T-helper 1 cell treated with Interleukin-12 subunit alpha and Interleukin-12 subunit beta and Interleukin-4 antibody, amounts not matched to agents 30 ng/mL and 1 ng/mL, for 36 hours (primary cell): Measurements from ENCODE around the gene KIF3A. TPM values are rescaled to one million over a fixed set of nuclear protein-coding genes. Genes with fewer than 3 reads are reported as not detected.

Source experiments
- intact Hi-C: fragments of 100-400 bp; cut with micrococcal nuclease; formaldehyde crosslinking; loops from one replicate; pipeline ENCODE4 v1.15.1; 2024
- total RNA-seq: library from RNA; stranded (reverse); gene quantifications from 2 replicates; pipeline ENCODE4 v1.2.3, GENCODE V29; 2022

KIF3A gene
- total RNA-seq, 1 donor from 2014 or later, result 41.2 TPM

- intact Hi-C loops, result no loop called here
Measured at GRCh38 chr5:132644177-132644576, 93.2 kb downstream of the KIF3A start.

Other genes starting within 250 kb of the KIF3A start
- gene IRF1, start 246.8 kb downstream of the KIF3A start, total RNA-seq, result 533 and 545 TPM in 2 replicates
- 0.34 and 0.39 TPM in 2 replicates for gene IL5, start 194.0 kb downstream of the KIF3A start, total RNA-seq
- gene RAD50, start 180.6 kb downstream of the KIF3A start, total RNA-seq, result 26.8 and 28.4 TPM in 2 replicates
- 130 and 131 TPM in 2 replicates for gene IL13, start 79.4 kb downstream of the KIF3A start, total RNA-seq
- gene IL4, start 63.6 kb downstream of the KIF3A start, total RNA-seq, result 12.7 and 12.8 TPM in 2 replicates
- 62.0 and 66.5 TPM in 2 replicates for gene CCNI2, start 9.9 kb upstream of the KIF3A start, total RNA-seq
- gene SEPTIN8, start 39.7 kb upstream of the KIF3A start, total RNA-seq, result 52.4 and 54.0 TPM in 2 replicates
- gene SOWAHA, start 75.8 kb upstream of the KIF3A start, total RNA-seq, result 0.51 TPM in 2 replicates
- 3.9 and 4.2 TPM in 2 replicates for gene SHROOM1, start 93.1 kb upstream of the KIF3A start, total RNA-seq
- 0.22 and 0.37 TPM in 2 replicates for gene GDF9, start 128.9 kb upstream of the KIF3A start, total RNA-seq
- 324 and 333 TPM in 2 replicates for gene UQCRQ, start 129.1 kb upstream of the KIF3A start, total RNA-seq
- gene LEAP2, start 136.1 kb upstream of the KIF3A start, total RNA-seq, result 2.7 and 3.8 TPM in 2 replicates
- gene AFF4, start 226.1 kb upstream of the KIF3A start, total RNA-seq, result 45.5 and 46.9 TPM in 2 replicates